Measurements from ENCODE around the gene HEPN1. TPM values are rescaled to one million over a fixed set of nuclear protein-coding genes. Genes with fewer than 3 reads are reported as not detected.
A peak's percentile ranks its signal among the peaks of the same experiment; 100 is the strongest.

Gene HEPN1
- total and polyA plus RNA-seq, 2 of the 8 experiments (the other 6 are each of a cell fraction or from before 2014, with no cell fraction given) = not detected

GRCh38 chr11:124873951-124874350 lies 45.1 kb upstream of the HEPN1 start:
- no peak for DNase-seq (ENCODE audit: low read depth in 1 of 2, low spot score in 2 of 2)
- Histone ChIP-seq H4K5ac (ENCODE audit: insufficient read length, low read depth, low read length) (no peak overlapping the region), H3K56ac (replicated peaks; ENCODE audit: insufficient read length, low read depth, low read length) (no peak overlapping the region), H3K9ac (replicated peaks in 1 of 4; ENCODE audit: extremely low read depth in 1 of 4, low read depth in 3 of 4, low read length in 3 of 4) (no peak overlapping the region), H2BK12ac (ENCODE audit: low read depth, low read length) (0 out of 2 replicates have a peak overlapping the region, but pooled peaks have one; percentile 17), H2BK15ac (ENCODE audit: low read length) (no peak overlapping the region), H3K4ac (replicated peaks; ENCODE audit: insufficient read length, low read depth, low read length) (no peak overlapping the region), H3K9me3 (ENCODE audit: insufficient read depth in 2 of 2, low read depth in 1 of 2, low read length in 1 of 2) (no peaks in the 10 kb centered on the region), H4K20me1 (replicated peaks in 1 of 2; ENCODE audit: control insufficient read depth in 1 of 2, insufficient read depth in 2 of 2, low read length in 2 of 2) (peaks cover 2 to 4% of the 10 kb centered on the region in 2 experiments), H2AK5ac (ENCODE audit: low read depth, low read length) (no peak overlapping the region), H2AFZ (ENCODE audit: low read length) (no peak overlapping the region), H4K8ac (ENCODE audit: extremely low read depth, insufficient read depth, low read length) (no peak overlapping the region), H3K79me2 (ENCODE audit: control insufficient read depth in 1 of 2, insufficient read depth in 2 of 2, low read length in 2 of 2) (no peaks in the 10 kb centered on the region), H3K18ac (ENCODE audit: extremely low read depth, low read length) (no peak overlapping the region), H4K91ac (replicated peaks; ENCODE audit: insufficient read length, low read length) (no peak overlapping the region), H3K27ac (ENCODE audit: low read depth, low read length) (no peak overlapping the region), H2BK5ac (ENCODE audit: low read depth, low read length) (no peak overlapping the region), H3K79me1 (ENCODE audit: low read depth, low read length) (no peaks in the 10 kb centered on the region), H3K23ac (ENCODE audit: insufficient read length) (no peak overlapping the region), H2BK120ac (replicated peaks; ENCODE audit: low read depth, low read length) (no peak overlapping the region), H3K36me3 (ENCODE audit: control insufficient read depth in 2 of 4, insufficient read depth in 4 of 4, low read length in 3 of 4) (no peaks in the 10 kb centered on the region), H3K14ac (ENCODE audit: insufficient read length) (no peak overlapping the region), H3K27me3 (replicated peaks in 1 of 4; ENCODE audit: control insufficient read depth in 3 of 4, extremely low read depth in 1 of 4, insufficient read depth in 3 of 4, low read length in 3 of 4) (peaks cover 26 to 71% (median 61%) of the 10 kb centered on the region in 4 experiments), H3K4me2 (ENCODE audit: insufficient read depth in 1 of 2, low read depth in 2 of 2, low read length in 2 of 2) (no peak overlapping the region), H2BK20ac (ENCODE audit: low read length) (no peak overlapping the region), H3K4me3 (ENCODE audit: extremely low read depth in 1 of 4, insufficient read depth in 2 of 4, low read depth in 3 of 4, low read length in 4 of 4) (no peak overlapping the region), H3K4me1 (replicated peaks in 1 of 4; ENCODE audit: control insufficient read depth in 3 of 4, insufficient read depth in 4 of 4, low read length in 3 of 4) (peaks cover 0 to 12% (median 9%) of the 10 kb centered on the region in 4 experiments; a peak in 5 of 7 replicates), H3K23me2 (ENCODE audit: low read depth, low read length) (peaks cover 8% of the 10 kb centered on the region; the same call in 1 of the 2 replicates)
- TF ChIP-seq BACH1 (IDR thresholded peaks at IDR 0.05; ENCODE audit: low read length) = no peak
- TF ChIP-seq KDM4A (IDR thresholded peaks at IDR 0.05; ENCODE audit: low read depth, low read length, severe bottlenecking) = no peak
- no peak for TF ChIP-seq KDM1A (IDR thresholded peaks at IDR 0.05; ENCODE audit: borderline replicate concordance, low read length)
- ChIA-PET CTCF (ENCODE audit: partially characterized antibody) (interaction anchor here (1.6 to 3.0 kb wide), 2 partner anchors 8 to 14 kb away, joined by 3 to 15 read pairs; no protein-coding TSS in a partner anchor), POLR2A (ENCODE audit: partially characterized antibody) (no interaction called here)
- WGBS, 2 experiments (ENCODE audit: extremely low coverage in 1 of 2, insufficient coverage in 1 of 2, insufficient read length in 1 of 2, insufficient replicate concordance in 2 of 2, low coverage in 1 of 2, low lambda C conversion rate in 2 of 2, missing lambda C conversion rate in 1 of 2) = 86% methylated on average over 8 of the region's 8 CpGs; no CpG with 5 or more reads in 1 of the 2 experiments
- no peak for FAIRE-seq
